GM12878 (cell line): Measurements from ENCODE around the gene PRDX3. TPM values are rescaled to one million over a fixed set of nuclear protein-coding genes. Genes with fewer than 3 reads are reported as not detected.

Experiments
- CEBPB ChIP-seq, 2 experiments: fragments of 150-350 bp in 1 of 2; IDR thresholded peaks; 2 replicates each; pipeline ENCODE4 v1.6.1; 2012 to 2014; ENCODE audit warnings: low read depth in 2 of 2, low read length in 2 of 2, borderline replicate concordance in 1 of 2, inconsistent platforms in 1 of 2
- GABPA ChIP-seq: IDR thresholded peaks from 2 replicates; pipeline ENCODE4 v1.6.1; 2014; ENCODE audit warnings: antibody characterized with exemption, low read depth, mild to moderate bottlenecking, inconsistent platforms
- GATAD2B ChIP-seq: fragments of 450-650 bp; conservative IDR thresholded peaks from 2 replicates; pipeline ENCODE4 v1.6.1; 2017; ENCODE audit warnings: low read depth, mild to moderate bottlenecking, moderate library complexity
- HDAC2 ChIP-seq: fragments of 200-600 bp; sonication (generic); IDR thresholded peaks from 2 replicates; pipeline ENCODE4 v1.6.1; 2017
- HDAC6 ChIP-seq: fragments of 200-600 bp; sonication (generic); IDR thresholded peaks from one replicate; pipeline ENCODE4 v1.8.0; 2017; ENCODE audit warnings: antibody characterized with exemption; ENCODE audit not compliant: unreplicated experiment
- IRF4 ChIP-seq: IDR thresholded peaks from 2 replicates; pipeline ENCODE4 v1.6.1; 2011; ENCODE audit warnings: low read depth, low read length
- MEF2B ChIP-seq: fragments of 450-650 bp; IDR thresholded peaks from 2 replicates; pipeline ENCODE4 v1.6.1; 2018; ENCODE audit warnings: mild to moderate bottlenecking, moderate library complexity; ENCODE audit not compliant: partially characterized antibody, poor library complexity, severe bottlenecking
- MTA2 ChIP-seq: fragments of 450-650 bp; IDR thresholded peaks from 2 replicates; pipeline ENCODE4 v1.6.1; 2016; ENCODE audit warnings: low read depth, mild to moderate bottlenecking, moderate library complexity
- MTA3 ChIP-seq: IDR thresholded peaks from 2 replicates; pipeline ENCODE4 v1.6.1; 2012; ENCODE audit warnings: low read length, inconsistent platforms, borderline replicate concordance
- MXI1 ChIP-seq: fragments of 150-350 bp; IDR thresholded peaks from 2 replicates; pipeline ENCODE4 v1.6.1; 2011; ENCODE audit warnings: low read depth, mild to moderate bottlenecking, inconsistent platforms, low read length, improper control_type of control experiment
- RAD51 ChIP-seq: fragments of 450-650 bp; IDR thresholded peaks from 2 replicates; pipeline ENCODE4 v1.6.1; 2016; ENCODE audit warnings: moderate library complexity, mild to moderate bottlenecking, inconsistent platforms
- RCOR1 ChIP-seq: conservative IDR thresholded peaks from 2 replicates; pipeline ENCODE4 v1.6.1; 2012; ENCODE audit warnings: low read depth, low read length, improper control_type of control experiment
- SMAD5 ChIP-seq: IDR thresholded peaks from 2 replicates; pipeline ENCODE4 v1.6.1; 2016; ENCODE audit warnings: antibody characterized with exemption, low read depth
- STAT3 ChIP-seq: IDR thresholded peaks from 2 replicates; pipeline ENCODE4 v1.6.1; 2011; ENCODE audit warnings: low read depth, low read length, improper control_type of control experiment
- USF1 ChIP-seq: IDR thresholded peaks from 2 replicates; pipeline ENCODE4 v1.6.1; 2011; ENCODE audit warnings: borderline replicate concordance, low read depth, mild to moderate bottlenecking, moderate library complexity, mixed read lengths, low read length; ENCODE audit not compliant: insufficient read depth; ENCODE audit errors: extremely low read length
- ZBED1 ChIP-seq: IDR thresholded peaks from 2 replicates; pipeline ENCODE4 v1.6.1; 2016; ENCODE audit warnings: borderline replicate concordance
- ZSCAN29 ChIP-seq: fragments of 450-650 bp; IDR thresholded peaks from 2 replicates; pipeline ENCODE4 v1.6.1; 2017; ENCODE audit warnings: mild to moderate bottlenecking, moderate library complexity
- ZZZ3 ChIP-seq: IDR thresholded peaks from 2 replicates; pipeline ENCODE4 v1.6.1; 2011; ENCODE audit warnings: low read depth; ENCODE audit not compliant: control insufficient read depth, insufficient read length
- polyA plus RNA-seq, 11 experiments: library from polyadenylated mRNA; depleted of rRNA in 4 of 11; unstranded in 6 of 11; stranded (reverse) in 5 of 11; fragments of >200 nt; fragmentation: Nextera tagmentation in 4 of 11; fragmentation: Illumina TruSeq in 1 of 11; extraction: Ambion mirVana in 4 of 11; extraction: Trizol in 1 of 11; gene quantifications; 1 replicate in 1 of 11; 2 replicates in 10 of 11; pipeline versions ENCODE4 v1.2.1 to v1.2.3, GENCODE V29; 2011 to 2016; ENCODE audit warnings: inconsistent platforms in 2 of 11, missing spikeins in 2 of 11, low read depth in 1 of 11
- total RNA-seq, 4 experiments: library from RNA; depleted of rRNA in 3 of 4; stranded (reverse); fragments of >200 nt in 3 of 4; fragmentation: Illumina TruSeq in 1 of 4; extraction: Trizol in 1 of 4; gene quantifications; 2 replicates each; pipeline versions ENCODE4 v1.2.1 to v1.2.3, GENCODE V29; 2013 to 2021
- TF ChIP-seq, protein P1 (sequence below): IDR thresholded peaks from 2 replicates; pipeline ENCODE4 v1.6.1; 2011; ENCODE audit warnings: low read depth, mild to moderate bottlenecking, low read length, moderate library complexity, borderline replicate concordance; ENCODE audit errors: extremely low read depth
- TF ChIP-seq, protein P2 (sequence below): IDR thresholded peaks from 2 replicates; pipeline ENCODE4 v1.6.1; 2012; ENCODE audit warnings: low read depth, low read length, improper control_type of control experiment

PRDX3 gene
- total and polyA plus RNA-seq, 10 of the 15 experiments (the other 5 are each of a cell fraction or from before 2014, with no cell fraction given), result 195 to 1,431 (median 398) TPM

DNA sequence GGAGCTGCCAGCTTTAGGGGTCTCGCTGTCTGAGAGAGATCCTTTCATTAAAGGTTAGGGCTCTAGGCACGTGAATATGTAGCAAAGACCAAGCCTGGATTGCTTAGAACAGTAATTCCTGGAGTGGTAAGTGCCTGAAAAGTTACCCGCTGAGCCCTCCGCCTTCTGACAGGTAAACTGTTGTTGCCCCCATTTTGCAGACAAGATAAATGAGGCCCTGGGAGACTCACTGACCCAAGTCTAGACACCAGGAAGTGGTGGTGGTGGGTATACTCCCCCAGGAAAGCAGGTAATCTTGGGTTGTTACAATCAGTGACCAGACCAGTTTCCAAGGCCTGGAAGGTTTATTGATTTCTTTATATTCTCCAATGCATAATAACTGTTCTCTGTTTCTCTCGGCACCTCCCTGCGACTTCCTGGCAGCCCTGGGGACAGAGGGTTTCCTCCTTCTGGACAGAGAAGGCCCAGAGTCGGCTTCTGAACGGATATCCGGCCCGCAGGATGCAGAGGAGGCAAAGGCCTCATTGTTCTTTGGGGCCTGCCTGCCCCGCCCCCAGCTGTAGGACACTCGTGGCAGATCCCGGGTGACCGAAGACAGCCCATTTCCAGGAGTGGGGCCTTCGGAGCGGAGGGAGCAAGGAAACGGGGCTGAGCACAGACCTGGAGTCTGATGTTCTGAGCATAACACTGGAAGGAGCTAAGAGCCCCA lies 27.4 kb upstream of the PRDX3 start (continued):
- TF ChIP-seq, protein P1, sequence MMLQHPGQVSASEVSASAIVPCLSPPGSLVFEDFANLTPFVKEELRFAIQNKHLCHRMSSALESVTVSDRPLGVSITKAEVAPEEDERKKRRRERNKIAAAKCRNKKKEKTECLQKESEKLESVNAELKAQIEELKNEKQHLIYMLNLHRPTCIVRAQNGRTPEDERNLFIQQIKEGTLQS, result no peak
- TF ChIP-seq MEF2B (peak; percentile 15), GATAD2B (no peak), HDAC6 (no peak), IRF4 (no peak), USF1 (no peak), MTA3 (no peak), CEBPB (IDR thresholded peaks at IDR 0.05; ENCODE audit: borderline replicate concordance in 1 of 2, low read depth in 2 of 2, low read length in 2 of 2) (no peak), MTA2 (no peak), ZZZ3 (no peak), MXI1 (no peak), RAD51 (no peak), ZBED1 (no peak), STAT3 (no peak), GABPA (peak; percentile 85), SMAD5 (0 out of 2 replicates have a peak, but pooled peaks have one; percentile 38), HDAC2 (no peak), RCOR1 (no peak), ZSCAN29 (no peak)
- TF ChIP-seq, protein P2, sequence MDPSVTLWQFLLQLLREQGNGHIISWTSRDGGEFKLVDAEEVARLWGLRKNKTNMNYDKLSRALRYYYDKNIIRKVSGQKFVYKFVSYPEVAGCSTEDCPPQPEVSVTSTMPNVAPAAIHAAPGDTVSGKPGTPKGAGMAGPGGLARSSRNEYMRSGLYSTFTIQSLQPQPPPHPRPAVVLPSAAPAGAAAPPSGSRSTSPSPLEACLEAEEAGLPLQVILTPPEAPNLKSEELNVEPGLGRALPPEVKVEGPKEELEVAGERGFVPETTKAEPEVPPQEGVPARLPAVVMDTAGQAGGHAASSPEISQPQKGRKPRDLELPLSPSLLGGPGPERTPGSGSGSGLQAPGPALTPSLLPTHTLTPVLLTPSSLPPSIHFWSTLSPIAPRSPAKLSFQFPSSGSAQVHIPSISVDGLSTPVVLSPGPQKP, result no peak
